ENCODE data around the gene GOT2.

GRCh38 chr16:58727028-58727781 lies 6.9 kb downstream of the GOT2 start:
- TF ChIP-seq TCF12 (IDR thresholded peaks at IDR 0.05): no peak
- TF ChIP-seq REST (IDR thresholded peaks at IDR 0.05; ENCODE audit: low read depth, low read length): no peak
- no peak for TF ChIP-seq CTCF (IDR thresholded peaks at IDR 0.05)
- TF ChIP-seq MAX (IDR thresholded peaks at IDR 0.05; ENCODE audit: low read depth): no peak
- no peak for TF ChIP-seq YY1 (IDR thresholded peaks at IDR 0.05; ENCODE audit: low read depth)
- no peak for TF ChIP-seq POLR2AphosphoS5 (IDR thresholded peaks at IDR 0.05; ENCODE audit: low read depth, low read length)
- no peak for TF ChIP-seq RXRA (IDR thresholded peaks at IDR 0.05; ENCODE audit: borderline replicate concordance, low read depth)
- no peak for TF ChIP-seq RFX5 (IDR thresholded peaks at IDR 0.05; ENCODE audit: low read length)
- TF ChIP-seq RCOR1 (IDR thresholded peaks at IDR 0.05; ENCODE audit: low read length): no peak
